ENCODE results near the gene OTUD5.
"Not testable (repeated sequence)": the region's sequence is repeated elsewhere in the genome, so short reads cannot be mapped to it uniquely, and the experiment has no call there.

OTUD5 gene

DNA sequence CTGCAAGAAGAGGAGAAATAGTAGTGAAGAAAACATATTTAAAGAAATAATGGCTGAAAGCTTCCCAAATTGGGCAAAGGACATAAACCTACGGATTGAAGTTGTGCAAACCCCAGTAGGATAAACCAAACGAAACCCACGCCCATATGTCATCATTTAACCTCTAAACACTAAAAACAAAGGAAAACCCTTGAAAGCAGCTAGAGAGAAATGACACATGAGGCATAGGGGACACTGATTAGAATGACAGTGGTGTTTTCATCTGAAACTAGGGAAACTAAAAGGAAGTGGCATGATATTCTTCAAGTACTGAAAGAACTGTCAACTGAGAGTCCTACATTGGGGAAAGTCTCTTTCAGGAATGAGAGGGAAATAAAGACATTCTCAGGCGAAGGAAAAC lies 80.5 kb downstream of the OTUD5 start:
- DNase-seq: not testable (repeated sequence)
